Effector memory CD4-positive, alpha-beta T cell (primary cell): ENCODE results near the gene CTSH.
"Not testable (repeated sequence)": the region's sequence is repeated elsewhere in the genome, so short reads cannot be mapped to it uniquely, and the experiment has no call there.

Experiments used
- DNase-seq, 3 donors: peaks; one replicate each; pipeline ENCODE4 v3.0.0-alpha.2; 2020
- H3K27ac ChIP-seq: 2 replicates; pipeline ENCODE4 v1.7.0; 2013; ENCODE audit warnings: mild to moderate bottlenecking, low read length, moderate library complexity; ENCODE audit not compliant: insufficient read depth, poor library complexity, severe bottlenecking
- H3K27me3 ChIP-seq: replicated peaks from 2 replicates; pipeline ENCODE4 v1.7.0; 2013; ENCODE audit warnings: mild to moderate bottlenecking, low read length; ENCODE audit not compliant: insufficient read depth, control insufficient read depth, poor library complexity, severe bottlenecking
- H3K36me3 ChIP-seq: 2 replicates; pipeline ENCODE4 v1.7.0; 2013; ENCODE audit warnings: mild to moderate bottlenecking, low read length, moderate library complexity; ENCODE audit not compliant: control insufficient read depth, insufficient read depth
- H3K4me1 ChIP-seq: 2 replicates; pipeline ENCODE4 v1.7.0; 2013; ENCODE audit warnings: low read length, mild to moderate bottlenecking; ENCODE audit not compliant: control insufficient read depth, insufficient read depth, poor library complexity, severe bottlenecking
- H3K4me3 ChIP-seq: 2 replicates; pipeline ENCODE4 v1.7.0; 2013; ENCODE audit warnings: low read length, low read depth, mild to moderate bottlenecking; ENCODE audit not compliant: insufficient read depth, poor library complexity, severe bottlenecking
- H3K9me3 ChIP-seq: 2 replicates; pipeline ENCODE4 v1.7.0; 2013; ENCODE audit warnings: mild to moderate bottlenecking, low read length, moderate library complexity; ENCODE audit not compliant: control insufficient read depth

Gene CTSH

DNA sequence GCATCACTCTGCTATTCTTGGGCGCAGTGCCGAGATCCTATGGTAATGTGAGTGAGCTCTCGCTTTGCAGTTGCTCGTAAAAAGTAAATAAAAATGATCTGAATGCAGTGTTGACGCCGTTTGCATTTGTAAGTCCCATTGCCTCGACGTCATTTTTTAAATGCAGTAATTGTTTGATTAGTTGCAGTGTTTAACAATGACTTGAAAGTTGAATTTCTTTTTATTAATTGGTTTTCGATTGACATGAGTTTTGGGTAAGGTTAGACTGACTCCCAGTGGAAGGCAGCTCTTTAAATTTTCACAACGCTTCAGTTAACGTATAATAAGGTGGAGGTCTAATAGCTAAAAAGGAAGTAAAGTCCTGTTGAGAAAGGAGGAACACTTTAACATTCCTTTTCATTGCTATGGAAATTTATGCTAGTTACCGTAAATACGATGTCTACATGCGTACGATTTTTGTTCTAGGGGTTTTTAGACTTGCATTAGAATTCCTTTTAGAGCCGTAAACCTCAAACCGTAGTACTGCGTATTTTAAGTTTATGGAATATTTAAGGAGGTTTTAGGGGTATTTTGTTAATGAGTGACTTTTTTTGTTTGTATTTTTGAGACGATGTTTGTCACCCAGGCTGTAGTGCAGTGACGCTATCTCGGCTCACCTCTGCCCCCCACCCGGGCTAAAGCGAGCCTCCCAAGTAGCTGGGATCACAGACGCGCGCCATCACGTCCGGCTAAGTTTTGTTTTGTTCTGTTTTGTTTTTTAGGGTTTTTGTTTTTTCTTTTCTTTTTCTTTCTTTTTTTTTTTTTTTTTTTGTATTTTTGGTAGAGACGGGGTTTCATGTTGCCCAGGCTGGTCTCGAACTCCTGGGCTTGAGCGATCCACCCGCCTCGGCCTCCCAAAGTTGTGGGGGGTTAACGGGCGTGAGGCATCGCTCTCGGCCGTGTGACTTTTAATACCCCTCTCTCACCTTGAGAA is 70.8 kb downstream of the CTSH start:
- peak overlapping the region; percentile 100 for H3K27ac ChIP-seq
- H3K27me3 ChIP-seq, result no peaks in the 10 kb centered on the region
- peaks cover 18% of the 10 kb centered on the region for H3K4me1 ChIP-seq
- no peaks in the 10 kb centered on the region for H3K36me3 ChIP-seq
- H3K9me3 ChIP-seq, result no peaks in the 10 kb centered on the region
- peak overlapping the region; percentile 100 for H3K4me3 ChIP-seq
- DNase-seq, result peak; percentile 24 to 37 (median 35)

DNA sequence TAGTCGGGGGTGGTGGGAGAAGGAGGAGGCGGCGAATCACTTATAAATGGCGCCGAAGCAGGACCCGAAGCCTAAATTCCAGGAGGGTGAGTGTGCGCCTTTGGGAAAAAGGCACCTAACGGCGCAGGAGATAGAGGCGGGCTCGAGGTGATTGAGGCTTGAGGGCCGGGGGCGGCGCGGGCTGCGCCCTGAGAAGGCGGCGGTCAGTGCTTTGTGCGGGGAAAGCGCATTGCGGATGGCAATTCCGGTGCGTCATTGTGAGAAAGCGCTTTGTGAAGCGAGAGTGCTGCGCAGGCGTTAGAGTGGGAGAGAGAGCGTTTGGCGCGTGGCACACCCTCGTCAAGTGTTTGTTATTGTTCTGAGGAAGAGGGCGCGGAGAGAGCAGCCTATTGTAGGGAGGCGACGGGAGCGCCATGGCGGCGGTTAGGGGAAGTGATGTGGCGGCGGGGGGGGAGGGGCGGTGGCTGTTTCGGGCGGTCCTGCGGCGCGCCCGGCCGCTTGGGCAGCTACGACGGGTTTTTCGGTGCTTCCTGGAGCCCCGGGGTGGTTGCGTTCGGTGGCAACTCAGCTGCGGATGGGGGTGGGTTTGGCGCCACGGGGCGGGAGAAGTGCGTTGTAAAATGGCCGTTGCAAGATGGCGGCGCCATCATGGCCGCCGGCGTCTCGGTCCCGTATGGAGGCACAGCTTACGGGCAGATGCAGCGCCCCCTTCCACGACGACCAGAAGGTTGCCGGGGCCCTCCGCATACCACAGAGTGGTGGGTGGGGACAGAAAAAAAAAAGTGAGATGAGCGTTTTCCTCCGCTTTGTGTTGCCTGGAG is 71.7 kb downstream of the CTSH start:
- peak overlapping the region; percentile 100 for H3K27ac ChIP-seq
- H3K36me3 ChIP-seq, result no peaks in the 10 kb centered on the region
- peak overlapping the region; percentile 100 for H3K4me3 ChIP-seq
- DNase-seq, result peak; percentile 82 to 84 (median 83)
- H3K4me1 ChIP-seq, result peaks cover 11% of the 10 kb centered on the region
- no peaks in the 10 kb centered on the region for H3K9me3 ChIP-seq
- H3K27me3 ChIP-seq, result no peaks in the 10 kb centered on the region

DNA sequence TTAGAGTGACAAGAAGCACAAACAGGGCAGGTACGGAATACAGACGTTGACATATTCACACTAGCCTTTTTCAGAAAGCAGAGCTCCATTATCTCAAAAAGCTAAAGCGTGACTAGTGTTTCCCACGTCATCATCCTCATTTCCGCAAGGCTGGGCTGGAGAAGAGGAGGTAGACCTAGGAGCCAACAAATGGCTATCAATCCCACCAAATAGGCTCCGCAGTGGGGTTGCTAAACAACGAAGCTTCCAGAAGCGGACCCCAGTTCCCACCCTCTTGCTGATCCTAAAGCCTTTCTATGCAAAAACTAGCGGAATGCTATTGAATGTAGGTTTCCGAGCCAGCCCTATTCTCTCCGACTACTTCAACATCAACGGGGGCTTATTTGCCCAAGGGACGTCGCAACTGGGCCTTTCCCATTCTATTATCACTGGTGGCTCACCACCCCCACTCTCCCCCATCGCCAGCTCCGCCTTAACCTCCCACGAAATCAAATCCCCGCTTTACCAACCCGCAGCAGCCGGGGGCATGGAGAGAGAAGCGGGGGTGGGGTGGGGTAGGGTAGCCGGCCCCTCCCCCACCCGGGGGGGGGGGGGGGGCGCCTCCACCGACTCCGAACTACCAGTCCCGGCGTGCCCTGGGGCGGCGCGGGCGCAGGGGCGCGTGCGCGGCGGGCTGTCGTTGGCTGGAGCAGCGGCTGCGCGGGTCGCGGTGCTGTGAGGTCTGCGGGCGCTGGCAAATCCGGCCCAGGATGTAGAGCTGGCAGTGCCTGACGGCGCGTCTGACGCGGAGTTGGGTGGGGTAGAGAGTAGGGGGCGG is 72.5 kb downstream of the CTSH start, which contains the start of gene MORF4L1:
Gene MORF4L1, plus strand, starts transcription at position 736 of the 817 bp plus-strand sequence. CDS start 128 bp downstream, outside the sequence.
- H3K4me3 ChIP-seq, result peak within 1 kb of the TSS; percentile 100
- no peaks in the 10 kb centered on the region for H3K36me3 ChIP-seq
- H3K27me3 ChIP-seq, result no peaks in the 10 kb centered on the region
- H3K27ac ChIP-seq, result peak within 1 kb of the TSS; percentile 100
- H3K4me1 ChIP-seq, result peaks cover 11% of the 10 kb centered on the region
- peak; percentile 91 to 96 (median 93) for DNase-seq
- no peaks in the 10 kb centered on the region for H3K9me3 ChIP-seq

GRCh38 chr15:78871483-78872127 is 73.2 kb downstream of the CTSH start:
- H3K4me3 ChIP-seq, H3K27ac ChIP-seq, DNase-seq, H3K27me3 ChIP-seq, H3K9me3 ChIP-seq, H3K36me3 ChIP-seq, H3K4me1 ChIP-seq: not testable (repeated sequence)
